Ramos (cell line): ENCODE measurements around the gene GPR31.
"Not testable (repeated sequence)": the region's sequence is repeated elsewhere in the genome, so short reads cannot be mapped to it uniquely, and the experiment has no call there.

Experiments used
- in situ Hi-C: fragments of 300-500 bp; cut with MboI; formaldehyde crosslinking; loops from one replicate; pipeline ENCODE4 v1.14.3; 2022; ENCODE audit warnings: low sequenced_read_pairs; ENCODE audit not compliant: unreplicated experiment

The GPR31 gene

DNA sequence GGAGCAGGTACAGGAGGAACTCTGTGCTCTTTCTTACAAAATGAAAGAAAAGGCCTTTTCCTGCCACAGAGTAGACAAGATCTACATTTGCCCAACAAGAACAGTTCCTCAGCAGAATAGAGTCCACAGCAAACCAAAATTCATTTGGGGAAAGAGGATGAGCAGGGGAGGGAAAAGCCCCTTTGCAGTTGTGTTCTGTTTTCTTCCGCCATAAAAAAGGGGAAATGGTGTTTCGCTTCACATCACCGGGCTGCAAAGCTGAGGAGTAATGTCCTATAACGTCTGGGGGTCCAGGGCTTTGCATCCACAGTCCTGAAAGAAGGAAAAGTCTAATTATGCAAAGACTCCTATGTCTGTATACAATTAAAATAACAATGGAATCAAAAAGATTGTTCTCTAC lies at the start of gene GPR31:
Gene GPR31, minus strand, starts transcription at position 118 of the 400 bp plus-strand sequence. CDS start 149 bp downstream, outside the sequence.
- in situ Hi-C loops, result no loop called here

GRCh38 chr6:167207527-167207926 lies 49.7 kb upstream of the GPR31 start:
- in situ Hi-C loops, result loop anchor here (25.0 kb wide), 1 partner anchor 155 kb away; no protein-coding TSS in a partner anchor

- in situ Hi-C loops, result loop anchor here (25.0 kb wide), 1 partner anchor 157 kb away; no protein-coding TSS in a partner anchor
These were observed 47.5 kb upstream of the GPR31 start for GRCh38 chr6:167205316-167205715.

GRCh38 chr6:167204059-167204348 lies 46.2 kb upstream of the GPR31 start:
- in situ Hi-C loops, result loop anchor here (25.0 kb wide), 1 partner anchor 158 kb away; no protein-coding TSS in a partner anchor

- in situ Hi-C loops, result loop anchor here (25.0 kb wide), 1 partner anchor 159 kb away; no protein-coding TSS in a partner anchor
These were observed 45.7 kb upstream of the GPR31 start for GRCh38 chr6:167203261-167204058.

- in situ Hi-C loops, result loop anchor here (25.0 kb wide), 1 partner anchor 160 kb away; no protein-coding TSS in a partner anchor
These were observed 44.8 kb upstream of the GPR31 start for GRCh38 chr6:167202613-167203012.

DNA sequence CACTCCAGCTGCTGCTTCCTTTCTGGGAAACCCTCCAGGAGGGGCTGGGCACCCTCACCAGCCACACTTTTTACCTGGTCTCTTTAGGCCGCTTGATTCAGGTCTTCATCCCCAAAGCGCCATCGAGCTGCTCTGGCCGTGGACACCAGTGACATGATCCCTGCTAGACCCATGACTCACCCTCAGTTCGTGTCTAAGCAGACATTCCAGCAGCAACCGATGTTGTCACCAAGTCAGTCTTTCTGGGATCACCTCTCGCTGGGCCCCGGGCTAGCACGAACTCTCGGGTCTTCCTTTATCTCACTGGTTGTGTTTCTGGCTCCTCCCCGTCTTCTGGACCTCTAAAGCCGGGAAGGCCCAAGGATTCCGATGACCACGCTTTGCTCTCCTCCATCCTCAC lies 43.0 kb upstream of the GPR31 start:
- in situ Hi-C loops, result loop anchor here (25.0 kb wide), 1 partner anchor 161 kb away; no protein-coding TSS in a partner anchor

DNA sequence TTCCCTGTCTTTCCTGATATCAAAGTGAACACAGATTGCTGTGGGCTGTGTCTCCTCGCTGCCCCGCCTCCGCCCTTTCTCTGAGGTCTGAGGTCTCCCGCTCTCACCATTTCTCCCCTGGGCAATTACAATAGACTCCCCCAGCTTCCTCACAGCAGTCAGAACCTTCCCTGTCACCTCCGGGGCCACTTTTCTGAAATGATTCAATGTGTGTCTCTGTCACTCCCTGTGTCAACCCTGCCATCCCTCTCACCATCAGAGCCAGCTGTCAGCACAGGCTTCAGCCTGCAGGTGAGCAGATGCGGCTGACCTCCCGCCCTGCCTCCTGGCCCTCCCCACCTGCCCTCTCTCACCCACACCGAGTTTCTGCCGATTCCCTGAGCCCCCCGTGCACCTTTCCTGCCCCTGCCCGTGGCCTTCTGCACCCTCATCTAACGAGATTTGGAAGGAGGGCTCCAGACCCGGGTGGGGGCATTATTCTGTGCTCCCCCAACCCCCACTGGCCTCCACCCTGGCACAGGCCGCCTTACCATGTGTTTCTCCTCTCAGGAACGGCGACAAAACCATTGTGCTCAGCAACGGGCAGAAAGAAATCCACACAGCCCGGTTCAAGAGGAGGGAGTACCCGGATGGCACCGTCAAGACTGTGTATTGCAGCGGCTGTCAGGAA lies 38.3 kb upstream of the GPR31 start:
- in situ Hi-C loops, result not testable (repeated sequence)

DNA sequence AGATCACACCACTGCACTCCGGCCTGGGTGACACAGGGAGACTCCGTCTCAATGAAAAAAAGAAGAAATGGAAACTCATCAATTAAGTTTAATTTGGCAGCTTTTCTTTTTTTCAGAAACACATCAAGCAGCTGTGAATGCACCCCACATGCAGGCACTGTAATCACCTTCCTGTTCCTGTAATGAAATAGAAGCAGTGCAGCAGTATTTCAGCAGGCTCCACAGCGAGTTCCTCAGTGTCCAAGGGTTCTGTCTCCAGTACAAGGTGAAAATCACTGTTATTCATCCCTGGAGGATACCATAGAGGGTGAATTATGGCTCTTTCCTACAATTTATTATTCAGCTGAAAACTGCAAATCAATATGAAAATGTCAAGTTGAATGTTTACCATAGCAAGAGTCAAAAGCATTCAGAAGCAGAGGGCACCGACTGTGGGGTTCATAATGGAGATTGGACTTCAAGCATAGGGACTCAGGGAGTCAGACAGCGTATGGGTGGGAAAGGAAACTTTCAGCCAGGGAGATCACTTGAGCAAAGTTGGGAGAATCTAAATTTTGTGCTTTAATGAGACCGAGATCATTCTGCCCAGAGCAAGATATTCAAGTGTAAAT lies 35.8 kb upstream of the GPR31 start:
- in situ Hi-C loops, result not testable (repeated sequence)

GRCh38 chr6:167191043-167191583 lies 33.3 kb upstream of the GPR31 start:
- in situ Hi-C loops, result not testable (repeated sequence)

DNA sequence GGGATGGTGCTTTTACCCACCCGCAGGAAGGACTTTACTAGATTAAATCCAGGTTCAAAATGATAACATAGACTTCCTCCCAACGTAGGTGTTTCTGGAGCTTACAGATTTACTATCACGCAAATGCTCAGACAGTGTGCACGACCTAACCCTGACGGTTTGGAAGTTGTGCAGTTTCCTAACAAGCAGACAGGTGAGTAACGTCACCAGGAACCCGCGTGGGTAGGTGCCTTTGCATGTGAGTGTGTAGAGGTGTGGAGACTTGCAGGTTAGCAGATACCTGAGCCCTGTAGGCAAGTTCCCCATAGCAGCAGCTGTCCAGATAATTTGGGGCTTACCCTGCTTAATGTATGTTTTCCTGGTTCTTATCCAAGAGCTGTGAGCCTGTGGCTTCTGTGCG lies 29.5 kb upstream of the GPR31 start:
- in situ Hi-C loops, result not testable (repeated sequence)

DNA sequence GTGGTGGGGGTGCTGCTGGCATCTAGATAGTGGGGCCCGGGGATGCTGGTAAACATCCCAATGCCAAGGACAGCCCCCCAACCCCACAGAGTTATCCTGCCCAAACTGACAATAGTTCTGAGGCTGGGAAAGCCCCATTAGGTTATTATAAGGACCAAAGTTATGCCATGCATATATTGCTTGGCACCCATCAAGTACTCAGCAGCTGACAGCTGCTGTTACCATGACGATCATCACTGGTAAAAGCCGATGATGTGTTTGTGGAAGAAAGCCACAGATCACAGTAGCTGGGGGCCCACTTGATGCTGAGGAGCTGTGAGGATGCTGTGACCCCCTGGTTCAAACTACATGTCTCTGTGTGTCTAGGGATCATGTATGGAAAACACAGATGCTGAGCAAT lies 27.3 kb upstream of the GPR31 start:
- in situ Hi-C loops, result not testable (repeated sequence)

- in situ Hi-C loops, result not testable (repeated sequence)
These were observed 25.1 kb upstream of the GPR31 start for GRCh38 chr6:167182913-167183314.

DNA sequence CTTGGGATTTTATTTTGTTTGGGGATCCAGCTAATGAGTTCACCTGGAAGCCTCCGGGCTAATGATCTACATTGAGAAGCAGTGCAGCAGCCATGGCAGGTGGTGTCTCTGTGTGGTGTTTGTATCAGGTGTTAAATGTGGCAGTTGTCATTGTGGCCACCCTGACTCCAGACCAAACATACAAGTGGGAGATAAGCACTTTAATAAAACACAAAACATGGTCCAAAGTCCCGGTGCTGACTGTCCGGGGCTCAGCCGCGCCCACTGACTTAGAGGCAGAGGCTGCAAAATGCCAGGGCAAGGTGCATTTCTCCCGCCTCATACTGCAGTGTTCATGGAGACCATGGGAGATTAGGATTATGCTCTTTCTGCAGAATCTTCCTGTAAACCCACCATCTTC lies 23.6 kb upstream of the GPR31 start:
- in situ Hi-C loops, result not testable (repeated sequence)

GRCh38 chr6:167180086-167180485 lies 22.3 kb upstream of the GPR31 start:
- in situ Hi-C loops, result not testable (repeated sequence)

DNA sequence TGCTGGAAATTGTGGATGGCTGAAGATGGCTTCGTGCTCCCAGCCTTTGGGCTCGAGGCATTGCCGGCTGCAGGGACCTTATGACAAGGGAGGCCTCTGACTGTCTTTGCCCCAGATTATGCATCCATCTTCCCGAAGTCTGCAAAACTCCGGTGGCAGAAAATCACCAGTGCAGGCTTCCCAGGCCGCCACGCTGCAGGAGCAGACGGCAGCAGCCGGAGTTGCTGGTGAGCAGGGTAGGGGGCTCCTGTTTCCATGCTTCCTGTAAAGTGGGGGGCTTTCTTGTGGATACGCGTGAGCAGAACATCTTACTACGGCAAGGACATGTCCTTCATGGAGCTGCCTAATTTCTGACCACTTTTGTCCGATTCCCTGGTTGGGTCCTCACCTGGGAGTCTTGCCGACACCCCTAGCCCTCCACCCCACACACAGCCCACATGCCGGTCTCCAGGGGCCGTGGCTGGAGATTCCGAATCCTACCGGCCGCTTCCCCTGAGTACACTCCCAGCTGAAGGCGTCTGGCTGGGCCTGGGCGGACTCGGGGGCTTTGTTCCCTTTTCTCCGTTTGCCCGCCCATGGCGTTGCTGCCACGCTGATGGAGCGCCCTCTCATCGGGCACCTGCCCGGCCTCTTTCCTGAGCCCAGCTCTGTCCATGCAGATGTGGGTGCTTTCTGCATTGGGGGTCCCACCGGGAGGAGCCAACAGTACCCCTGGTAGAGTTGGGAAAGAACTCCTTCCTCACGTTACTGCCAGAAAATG lies 21.3 kb upstream of the GPR31 start:
- in situ Hi-C loops, result not testable (repeated sequence)

DNA sequence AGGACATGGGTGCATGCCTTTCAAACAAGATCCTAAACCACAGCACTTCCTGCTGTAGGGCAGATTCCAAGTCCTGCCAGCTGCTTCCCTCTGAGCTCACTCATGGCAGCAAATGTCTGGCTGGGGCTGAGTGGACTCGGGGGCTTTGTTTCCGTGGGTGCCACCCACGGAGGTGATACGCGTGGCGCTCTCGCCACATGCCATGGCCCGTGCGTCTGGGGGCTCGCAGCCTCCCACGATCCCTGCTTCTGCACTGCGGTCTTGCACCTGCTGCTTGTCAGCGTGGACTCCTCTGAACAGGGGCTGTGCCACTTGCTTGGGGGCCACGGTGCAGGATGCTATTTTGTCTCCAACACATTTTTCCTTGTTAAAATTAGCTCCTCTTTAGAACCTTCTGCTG lies 19.5 kb upstream of the GPR31 start:
- in situ Hi-C loops, result not testable (repeated sequence)

GRCh38 chr6:167172011-167172410 lies 14.2 kb upstream of the GPR31 start:
- in situ Hi-C loops, result not testable (repeated sequence)

GRCh38 chr6:167171300-167171699 lies 13.5 kb upstream of the GPR31 start:
- in situ Hi-C loops, result not testable (repeated sequence)

DNA sequence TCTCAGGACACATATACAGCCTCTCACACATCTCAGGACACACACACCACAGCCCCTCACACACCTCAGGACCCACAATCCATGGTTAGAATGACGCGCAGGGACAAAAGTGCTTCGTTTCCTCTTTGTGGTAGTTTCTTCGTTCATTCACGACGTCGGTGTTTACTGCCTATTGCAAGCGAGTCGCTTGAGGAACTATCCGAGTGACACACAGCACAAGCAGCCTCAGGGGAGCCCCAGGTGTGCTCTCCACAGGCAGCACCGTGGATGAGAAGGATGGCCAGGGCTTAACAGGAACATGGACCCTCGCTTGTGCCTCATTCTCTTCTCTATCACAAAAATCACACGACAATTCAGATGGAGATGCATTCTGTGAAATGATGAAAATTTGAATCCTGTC lies 12.1 kb upstream of the GPR31 start:
- in situ Hi-C loops, result not testable (repeated sequence)
